Left lung (tissue), 10 donors: ENCODE results near the gene PLEKHA7. TPM values are rescaled to one million over a fixed set of nuclear protein-coding genes. Genes with fewer than 3 reads are reported as not detected.
"Not testable (repeated sequence)": the region's sequence is repeated elsewhere in the genome, so short reads cannot be mapped to it uniquely, and the experiment has no call there.

Experiments used
- ATAC-seq: fragments of 200-7000 bp; cut with Tn5 transposase; one replicate; pipeline ENCODE4 v1.9.1; 2020; ENCODE audit warnings: moderate library complexity
- DNase-seq, 4 donors: peaks; one replicate each; pipeline ENCODE4 v3.0.0-alpha.2; 2013 to 2020
- H3K27ac ChIP-seq, 2 donors: fragments of 200-600 bp; sonication (generic) in 1 of 2; one replicate each; pipeline versions ENCODE4 v1.5.0 to v1.8.0; 2020 to 2021
- H3K27me3 ChIP-seq, 2 donors: fragments of 200-600 bp; sonication (generic) in 1 of 2; one replicate each; pipeline versions ENCODE4 v1.5.0 to v1.8.0; 2020 to 2021
- H3K36me3 ChIP-seq, 2 donors: fragments of 200-600 bp; sonication (generic) in 1 of 2; one replicate each; pipeline versions ENCODE4 v1.5.0 to v1.8.0; 2020 to 2021
- H3K4me1 ChIP-seq, 2 donors: fragments of 200-600 bp; one replicate each; pipeline ENCODE4 v1.8.0; 2021
- H3K4me3 ChIP-seq, 2 donors: fragments of 200-600 bp; sonication (generic) in 1 of 2; one replicate each; pipeline versions ENCODE4 v1.5.0 to v1.8.0; 2020 to 2021; ENCODE audit warnings: mild to moderate bottlenecking in 1 of 2
- H3K9me3 ChIP-seq, 2 donors: fragments of 200-600 bp; sonication (generic) in 1 of 2; one replicate each; pipeline versions ENCODE4 v1.5.0 to v1.8.0; 2020 to 2021
- intact Hi-C, 2 donors: fragments of 100-400 bp; cut with DNase I; formaldehyde crosslinking; loops; one replicate each; pipeline versions ENCODE4 v1.11.2 to v1.14.2; 2022
- polyA plus RNA-seq, 6 donors: library from polyadenylated mRNA; unstranded; fragments of 120-200 nt; gene quantifications; one replicate each; pipeline ENCODE4 v1.2.1, GENCODE V29; 2013; ENCODE audit not compliant: insufficient read length in 6 of 6
- total RNA-seq, 2 donors: library from RNA; stranded (reverse); fragmentation: NEBNext Ultra II Directional; extraction: Animal tissue kit (Norgen Biotek cat#: 25700); gene quantifications; one replicate each; pipeline ENCODE4 v1.2.1, GENCODE V29; 2021
- TF ChIP-seq, protein P1 (sequence below), 2 donors: fragments of 200-600 bp; sonication (generic) in 1 of 2; IDR thresholded peaks; one replicate each; pipeline versions ENCODE4 v1.5.0 to v1.8.0; 2021; ENCODE audit warnings: antibody characterized with exemption in 2 of 2
- donor health status: DM: no; HTN: yes; CAD: no.
- donor health status: DM: no; HTN: no; CAD: no.

The PLEKHA7 gene
- total and polyA plus RNA-seq, 8 donors: 24.4 to 33.7 (median 29.6) TPM

DNA sequence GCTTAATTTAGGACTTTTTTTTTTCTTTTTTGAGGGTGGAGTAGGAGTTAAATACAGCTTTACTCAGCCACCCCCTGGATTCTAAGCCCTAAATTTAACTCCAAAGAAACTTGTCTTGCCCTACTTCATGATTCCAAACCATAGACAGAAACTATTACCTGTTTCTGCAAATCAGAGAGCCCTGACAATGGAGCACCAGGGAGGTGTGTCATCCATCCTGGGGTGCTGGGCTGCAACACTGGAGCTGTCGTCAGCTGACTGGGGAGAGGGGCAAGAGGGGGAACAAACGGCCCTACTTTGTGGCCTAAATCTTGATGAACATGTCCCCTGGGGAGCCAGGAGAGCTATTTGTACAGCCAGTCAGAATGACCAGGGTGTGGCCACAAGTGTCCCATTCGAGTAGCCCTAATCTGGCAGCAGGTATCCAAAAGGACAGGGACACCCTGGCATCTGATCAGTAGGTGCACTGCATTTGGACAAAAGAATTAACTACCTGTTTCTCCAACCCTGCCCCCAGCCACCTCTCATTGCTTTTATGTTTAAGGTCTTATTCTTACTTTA is 50.8 kb downstream of the PLEKHA7 start:
- Histone ChIP-seq H3K36me3 (no peaks in the 10 kb centered on the region), H3K27me3 (no peaks in the 10 kb centered on the region), H3K27ac (no peak overlapping the region), H3K4me1 (no peaks in the 10 kb centered on the region), H3K4me3 (no peak overlapping the region), H3K9me3 (no peaks in the 10 kb centered on the region)
- no peak for DNase-seq
- TF ChIP-seq, protein P1, sequence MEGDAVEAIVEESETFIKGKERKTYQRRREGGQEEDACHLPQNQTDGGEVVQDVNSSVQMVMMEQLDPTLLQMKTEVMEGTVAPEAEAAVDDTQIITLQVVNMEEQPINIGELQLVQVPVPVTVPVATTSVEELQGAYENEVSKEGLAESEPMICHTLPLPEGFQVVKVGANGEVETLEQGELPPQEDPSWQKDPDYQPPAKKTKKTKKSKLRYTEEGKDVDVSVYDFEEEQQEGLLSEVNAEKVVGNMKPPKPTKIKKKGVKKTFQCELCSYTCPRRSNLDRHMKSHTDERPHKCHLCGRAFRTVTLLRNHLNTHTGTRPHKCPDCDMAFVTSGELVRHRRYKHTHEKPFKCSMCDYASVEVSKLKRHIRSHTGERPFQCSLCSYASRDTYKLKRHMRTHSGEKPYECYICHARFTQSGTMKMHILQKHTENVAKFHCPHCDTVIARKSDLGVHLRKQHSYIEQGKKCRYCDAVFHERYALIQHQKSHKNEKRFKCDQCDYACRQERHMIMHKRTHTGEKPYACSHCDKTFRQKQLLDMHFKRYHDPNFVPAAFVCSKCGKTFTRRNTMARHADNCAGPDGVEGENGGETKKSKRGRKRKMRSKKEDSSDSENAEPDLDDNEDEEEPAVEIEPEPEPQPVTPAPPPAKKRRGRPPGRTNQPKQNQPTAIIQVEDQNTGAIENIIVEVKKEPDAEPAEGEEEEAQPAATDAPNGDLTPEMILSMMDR (IDR thresholded peaks at IDR 0.05): no peak
- intact Hi-C loops: no loop called here
- peak; percentile 40 for ATAC-seq

DNA sequence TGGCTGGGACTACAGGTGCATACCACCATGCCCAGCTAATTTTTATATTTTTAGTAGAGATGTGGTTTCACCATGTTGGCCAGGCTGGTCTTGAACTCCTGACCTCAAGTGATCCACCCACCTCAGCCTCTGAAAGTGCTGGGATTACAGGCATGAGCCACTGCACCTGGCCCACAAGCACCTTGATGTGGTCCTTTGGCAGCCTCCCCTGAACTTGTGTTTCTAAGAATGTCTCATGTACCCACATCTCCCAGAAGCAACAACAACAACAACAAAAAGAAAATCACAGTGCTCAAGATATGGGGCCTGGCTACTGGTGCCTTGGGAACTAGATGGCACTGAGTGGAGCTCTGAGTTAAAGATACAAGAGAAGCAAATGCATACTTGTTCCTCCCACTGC is 51.6 kb downstream of the PLEKHA7 start:
- H3K36me3 ChIP-seq, H3K4me3 ChIP-seq, H3K27me3 ChIP-seq, ATAC-seq, H3K4me1 ChIP-seq, H3K9me3 ChIP-seq, DNase-seq, intact Hi-C loops, H3K27ac ChIP-seq: not testable (repeated sequence)

DNA sequence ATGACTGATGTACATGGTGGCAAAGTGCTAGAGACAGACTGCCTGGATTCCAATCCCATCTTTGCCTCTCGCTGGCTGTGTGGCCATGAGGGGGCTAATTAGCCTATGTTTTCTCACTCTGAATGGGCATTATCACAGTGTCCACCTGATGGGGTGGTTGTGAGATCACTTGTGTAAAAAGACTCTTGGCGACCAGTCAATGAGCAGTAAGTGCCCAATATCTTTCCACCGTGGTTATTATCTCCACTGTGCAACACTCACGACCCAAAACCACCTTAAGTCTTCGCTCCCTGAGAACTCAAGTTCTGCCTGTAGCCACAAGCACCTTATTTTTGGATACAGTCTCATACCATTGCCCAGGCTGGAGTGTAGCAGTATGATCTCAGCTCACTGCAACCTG is 52.1 kb downstream of the PLEKHA7 start:
- intact Hi-C loops: no loop called here
- TF ChIP-seq, protein P1 (IDR thresholded peaks at IDR 0.05): no peak
- H3K27me3 ChIP-seq: no peaks in the 10 kb centered on the region
- H3K4me1 ChIP-seq: no peaks in the 10 kb centered on the region
- no peak for DNase-seq
- H3K4me3 ChIP-seq: no peak overlapping the region
- no peaks in the 10 kb centered on the region for H3K36me3 ChIP-seq
- no peaks in the 10 kb centered on the region for H3K9me3 ChIP-seq
- ATAC-seq: no peak
- no peak overlapping the region for H3K27ac ChIP-seq

DNA sequence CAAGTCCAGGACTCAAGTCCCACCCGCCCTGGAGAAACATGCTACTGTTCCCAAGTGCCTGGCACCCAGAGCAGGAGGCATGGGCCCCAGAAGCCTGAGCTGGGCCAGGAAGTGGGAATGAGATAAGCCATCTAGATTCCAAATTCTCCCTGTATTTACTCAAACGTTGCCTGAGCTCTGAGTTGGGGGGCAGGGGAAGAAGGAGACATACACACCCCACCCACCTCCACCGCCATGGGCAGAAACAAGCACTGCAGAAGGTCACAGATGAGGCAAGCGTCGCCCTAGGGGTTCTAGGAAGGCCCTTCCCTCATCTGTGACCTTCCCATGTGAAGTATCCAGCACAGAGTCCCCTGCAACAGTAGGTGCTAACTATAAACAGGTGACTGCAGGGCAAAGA is 54.0 kb downstream of the PLEKHA7 start:
- Histone ChIP-seq H3K36me3 (no peaks in the 10 kb centered on the region), H3K4me3 (no peak overlapping the region), H3K4me1 (no peaks in the 10 kb centered on the region), H3K27ac (no peak overlapping the region), H3K27me3 (no peaks in the 10 kb centered on the region), H3K9me3 (no peaks in the 10 kb centered on the region)
- intact Hi-C loops: no loop called here
- no peak for DNase-seq
- no peak for ATAC-seq
- TF ChIP-seq, protein P1 (IDR thresholded peaks at IDR 0.05): no peak

DNA sequence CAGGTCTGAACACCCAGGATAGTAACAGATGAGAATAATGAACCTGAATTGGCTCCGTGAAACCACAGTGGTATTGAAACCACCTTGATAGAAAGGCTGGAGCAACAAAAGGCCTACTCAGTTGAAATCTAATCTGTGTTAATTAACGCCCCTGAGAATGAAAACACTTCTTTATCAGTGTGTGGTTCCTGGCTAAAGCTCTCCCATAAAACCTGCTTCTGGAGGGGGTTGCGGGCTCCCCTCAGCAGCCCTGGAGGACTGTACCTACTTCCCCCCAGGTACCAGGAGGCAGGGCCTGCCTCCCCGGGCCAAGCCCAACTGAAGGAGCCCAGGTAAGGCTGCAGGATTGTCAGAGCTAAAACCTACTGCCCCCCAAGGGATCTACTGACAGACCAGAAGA is 54.6 kb downstream of the PLEKHA7 start:
- no peaks in the 10 kb centered on the region for H3K36me3 ChIP-seq
- intact Hi-C loops: no loop called here
- no peak overlapping the region for H3K27ac ChIP-seq
- H3K4me1 ChIP-seq: no peaks in the 10 kb centered on the region
- H3K27me3 ChIP-seq: no peaks in the 10 kb centered on the region
- no peak for DNase-seq
- no peaks in the 10 kb centered on the region for H3K9me3 ChIP-seq
- no peak overlapping the region for H3K4me3 ChIP-seq
- ATAC-seq: no peak
- TF ChIP-seq, protein P1 (IDR thresholded peaks at IDR 0.05): no peak

DNA sequence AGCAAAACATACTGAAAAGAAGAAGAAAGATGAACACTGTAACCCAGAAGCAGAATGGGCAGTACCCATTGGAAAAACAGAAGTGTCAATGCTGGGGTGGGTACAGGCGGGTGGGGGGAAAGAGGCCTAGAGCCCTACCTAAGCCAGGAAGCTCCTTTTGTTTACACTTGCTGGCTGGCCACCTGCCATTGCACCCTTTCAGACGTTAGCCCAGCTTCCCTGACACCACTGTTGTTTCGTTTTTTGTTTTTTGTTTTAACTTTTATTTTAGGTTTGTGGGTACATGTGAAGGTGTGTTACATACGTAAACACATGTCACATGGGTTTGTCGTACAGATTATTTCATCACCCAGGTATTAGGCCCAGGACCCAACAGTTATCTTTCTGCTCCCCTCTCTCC is 55.4 kb downstream of the PLEKHA7 start:
- Histone ChIP-seq H3K4me1 (no peaks in the 10 kb centered on the region), H3K36me3 (no peaks in the 10 kb centered on the region), H3K27me3 (no peaks in the 10 kb centered on the region), H3K27ac (no peak overlapping the region), H3K4me3 (no peak overlapping the region), H3K9me3 (no peaks in the 10 kb centered on the region)
- TF ChIP-seq, protein P1 (IDR thresholded peaks at IDR 0.05): no peak
- no peak for DNase-seq
- peak; percentile 53 for ATAC-seq
- intact Hi-C loops: no loop called here
